Stomach (tissue), 9 donors: ENCODE measurements around the gene TRAF1. TPM values are rescaled to one million over a fixed set of nuclear protein-coding genes. Genes with fewer than 3 reads are reported as not detected.

Experiments used
- DNase-seq, 2 donors: peaks; one replicate each; pipeline versions ENCODE4 v3.0.0 to v3.0.0-alpha.2; 2013 to 2019
- H3K27ac ChIP-seq, 5 donors: fragments of 200-600 bp in 4 of 5; sonication (generic) in 4 of 5; one replicate each; pipeline ENCODE4 v1.5.1; 2013 to 2019; ENCODE audit warnings: mild to moderate bottlenecking in 1 of 5, moderate library complexity in 1 of 5
- H3K27me3 ChIP-seq, 3 donors: fragments of 200-600 bp; sonication (generic); one replicate each; pipeline ENCODE4 v1.5.1; 2017 to 2019; ENCODE audit warnings: mixed run types in 1 of 3
- H3K36me3 ChIP-seq, 4 donors: fragments of 200-600 bp; sonication (generic); 1 replicate in 3 of 4; 2 replicates in 1 of 4; pipeline ENCODE4 v1.5.1; 2016 to 2019
- H3K4me1 ChIP-seq, 4 donors: fragments of 200-600 bp; sonication (generic); one replicate each; pipeline ENCODE4 v1.5.1; 2016 to 2019
- H3K4me3 ChIP-seq, 4 donors: fragments of 200-600 bp; sonication (generic) in 3 of 4; one replicate each; pipeline ENCODE4 v1.5.1; 2016 to 2019; ENCODE audit warnings: mild to moderate bottlenecking in 1 of 4
- H3K9me3 ChIP-seq, 4 donors: fragments of 200-600 bp; sonication (generic); one replicate each; pipeline ENCODE4 v1.5.1; 2016 to 2019
- CTCF ChIP-seq, 7 experiments: fragments of 450-650 bp in 4 of 7; fragments of 200-600 bp in 3 of 7; sonication (generic) in 3 of 7; IDR thresholded peaks; one replicate each; pipeline ENCODE4 v1.5.1; 2016 to 2019; ENCODE audit warnings: antibody characterized with exemption in 7 of 7, control low read depth in 2 of 7, mild to moderate bottlenecking in 1 of 7
- EP300 ChIP-seq: sonication (generic); formaldehyde crosslinking; IDR thresholded peaks from one replicate; pipeline ENCODE4 v1.6.1; 2017; ENCODE audit warnings: antibody characterized with exemption
- POLR2A ChIP-seq, 4 donors: fragments of 450-650 bp; IDR thresholded peaks; one replicate each; pipeline ENCODE4 v1.6.1; 2016; ENCODE audit warnings: antibody characterized with exemption in 4 of 4, control low read depth in 2 of 4, mild to moderate bottlenecking in 1 of 4, moderate library complexity in 1 of 4
- POLR2AphosphoS5 ChIP-seq, 3 donors: sonication (generic); formaldehyde crosslinking; IDR thresholded peaks; one replicate each; pipeline ENCODE4 v1.6.1; 2016; ENCODE audit warnings: antibody characterized with exemption in 3 of 3
- WGBS, 5 donors: extraction: QIAGEN DNeasy Blood & Tissue Kit in 3 of 5; methylation state at CpG; one replicate each; pipeline versions ENCODE4 v1.1.5 to v1.1.7; 2013 to 2018; 5-methylcytosine and 5-hydroxymethylcytosine counted together
- intact Hi-C: fragments of 100-400 bp; cut with DNase I; formaldehyde crosslinking; loops from one replicate; pipeline ENCODE4 v1.15.1; 2023; ENCODE audit warnings: low total_unique reads
- polyA plus RNA-seq, 3 donors: library from polyadenylated mRNA; stranded (reverse); fragments of 200-250 nt; gene quantifications; one replicate each; pipeline ENCODE4 v1.2.3, GENCODE V29; 2013
- total RNA-seq, 5 donors: library from RNA; depleted of rRNA; stranded (reverse); fragments of >200 nt; gene quantifications; one replicate each; pipeline versions ENCODE4 v1.1.0 to v1.2.3, GENCODE V29; 2014 to 2016
- donor health status: healthy with polysubstance abuse.
- donor health status: Bipolar disorder and iron deficiency.
- donor health status: healthy.

TRAF1 gene
- total and polyA plus RNA-seq, 8 donors, result 0.58 to 10.3 (median 3.2) TPM

GRCh38 chr9:120932086-120932823 lies 5.7 kb upstream of the TRAF1 start:
- Histone ChIP-seq H3K36me3 (no peaks in the 10 kb centered on the region), H3K27ac (peak overlapping the region; percentile 49 to 97 (median 92)), H3K27me3 (no peaks in the 10 kb centered on the region), H3K4me1 (peaks cover 55 to 93% (median 68%) of the 10 kb centered on the region in 4 donors), H3K4me3 (no peak overlapping the region), H3K9me3 (no peaks in the 10 kb centered on the region)
- peak in 1 of 2 donors; percentile 5 for DNase-seq
- 66 to 79% (median 77%) methylated on average over 6 of the region's 6 CpGs for WGBS, 5 donors
- TF ChIP-seq CTCF (IDR thresholded peaks at IDR 0.05) (no peak), POLR2A (IDR thresholded peaks at IDR 0.05) (no peak), POLR2AphosphoS5 (IDR thresholded peaks at IDR 0.05) (no peak), EP300 (no peak)
- intact Hi-C loops, result loop anchor here (10.0 kb wide), 1 partner anchor 177 kb away; no protein-coding TSS in a partner anchor

GRCh38 chr9:120931231-120932085 lies 4.9 kb upstream of the TRAF1 start:
- Histone ChIP-seq H3K27ac (peak overlapping the region; percentile 67 to 97 (median 92)), H3K4me1 (peaks cover 49 to 93% (median 64%) of the 10 kb centered on the region in 4 donors), H3K9me3 (no peaks in the 10 kb centered on the region), H3K27me3 (no peaks in the 10 kb centered on the region), H3K36me3 (no peaks in the 10 kb centered on the region), H3K4me3 (no peak overlapping the region)
- DNase-seq, result peak; percentile 22 to 76
- intact Hi-C loops, result loop anchor here (10.0 kb wide), 1 partner anchor 177 kb away; no protein-coding TSS in a partner anchor
- no peak for TF ChIP-seq CTCF (IDR thresholded peaks at IDR 0.05)
- no peak for TF ChIP-seq POLR2A (IDR thresholded peaks at IDR 0.05)
- no peak for TF ChIP-seq EP300
- peak in 1 of 3 donors; percentile 15 for TF ChIP-seq POLR2AphosphoS5 (IDR thresholded peaks at IDR 0.05)
- WGBS, 5 donors, result 45 to 76% (median 54%) methylated on average over 4 of the region's 4 CpGs

GRCh38 chr9:120929229-120929791 lies 2.7 kb upstream of the TRAF1 start:
- intact Hi-C loops, result loop anchor here (10.0 kb wide), 1 partner anchor 55 kb away; the partner anchor contains the start of gene PHF19

More at GRCh38 chr9:120929229-120929791, 2.7 kb upstream of the TRAF1 start:
- Histone ChIP-seq H3K9me3 (no peaks in the 10 kb centered on the region), H3K27me3 (no peaks in the 10 kb centered on the region), H3K36me3 (no peaks in the 10 kb centered on the region), H3K27ac (peak overlapping the region; percentile 90 to 97 (median 92)), H3K4me3 (peak overlapping the region; percentile 63 to 85 (median 68)), H3K4me1 (peaks cover 27 to 81% (median 42%) of the 10 kb centered on the region in 4 donors)
- TF ChIP-seq POLR2AphosphoS5 (IDR thresholded peaks at IDR 0.05), result no peak
- no peak for TF ChIP-seq POLR2A (IDR thresholded peaks at IDR 0.05)
- no peak for TF ChIP-seq EP300
- peak in 2 of 7 experiments; percentile 9 to 14 for TF ChIP-seq CTCF (IDR thresholded peaks at IDR 0.05)
- no peak for DNase-seq
- 20 to 52% (median 25%) methylated on average over 9 to 26 of the region's 26 CpGs for WGBS, 5 donors
